Effector CD8-positive, alpha-beta T cell (primary cell): ENCODE measurements around the gene FAM107A.
"Not testable (repeated sequence)": the region's sequence is repeated elsewhere in the genome, so short reads cannot be mapped to it uniquely, and the experiment has no call there.

Source experiments
- DNase-seq: peaks from one replicate; lab custom pipeline; 2025; lab: John Stamatoyannopoulos, UW

The FAM107A gene

GRCh38 chr3:58536501-58537411, 40.4 kb downstream of the FAM107A start, which contains the start of gene ACOX2:
ACOX2 (minus strand) TSS chr3:58537190; CDS start chr3:58535106, 2,084 bp downstream.
- no peak for DNase-seq

GRCh38 chr3:58535531-58536500, 41.4 kb downstream of the FAM107A start:
- DNase-seq, result no peak

DNA sequence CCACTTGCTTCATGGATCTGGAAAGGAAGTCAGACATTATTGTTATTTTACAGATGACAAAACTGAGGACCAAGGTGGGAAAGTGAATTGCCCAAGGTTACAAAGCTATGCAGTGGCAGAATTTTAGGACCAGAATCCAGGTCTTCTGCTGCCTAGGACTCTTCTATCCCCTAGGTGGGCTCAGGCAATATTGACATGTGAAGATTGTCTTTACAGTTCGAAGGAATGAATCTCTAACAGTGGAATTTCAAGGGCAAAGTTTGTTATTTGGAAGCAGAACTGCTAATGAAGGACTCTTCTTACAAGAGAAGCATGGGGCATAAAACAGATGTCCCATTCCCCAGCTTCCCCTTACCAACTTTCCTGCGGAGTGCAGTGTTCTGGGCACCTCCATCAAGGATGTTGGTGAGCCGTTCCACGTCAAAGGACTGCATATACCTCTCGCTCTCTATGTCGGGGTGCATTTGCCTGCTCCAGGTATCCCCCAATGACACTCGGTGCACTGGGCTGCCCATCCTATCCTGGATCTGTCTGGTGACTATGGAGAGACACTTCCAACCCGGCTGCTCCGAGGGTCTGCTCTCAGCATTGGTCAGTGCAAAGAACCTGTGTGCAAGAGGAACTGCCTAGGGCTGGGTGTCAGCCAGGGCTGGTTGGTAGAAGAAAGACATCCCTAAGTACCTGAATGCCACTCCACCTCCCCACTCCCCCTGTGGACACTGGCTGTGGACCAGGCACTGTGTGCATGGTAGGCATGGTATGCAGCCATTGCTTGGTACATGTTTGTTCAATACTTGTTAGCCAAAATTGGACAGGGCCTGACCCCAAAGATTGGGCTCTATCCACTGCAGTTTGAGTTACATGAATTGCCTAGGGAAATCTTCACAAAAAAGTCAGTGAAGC, 42.3 kb downstream of the FAM107A start:
- no peak for DNase-seq

DNA sequence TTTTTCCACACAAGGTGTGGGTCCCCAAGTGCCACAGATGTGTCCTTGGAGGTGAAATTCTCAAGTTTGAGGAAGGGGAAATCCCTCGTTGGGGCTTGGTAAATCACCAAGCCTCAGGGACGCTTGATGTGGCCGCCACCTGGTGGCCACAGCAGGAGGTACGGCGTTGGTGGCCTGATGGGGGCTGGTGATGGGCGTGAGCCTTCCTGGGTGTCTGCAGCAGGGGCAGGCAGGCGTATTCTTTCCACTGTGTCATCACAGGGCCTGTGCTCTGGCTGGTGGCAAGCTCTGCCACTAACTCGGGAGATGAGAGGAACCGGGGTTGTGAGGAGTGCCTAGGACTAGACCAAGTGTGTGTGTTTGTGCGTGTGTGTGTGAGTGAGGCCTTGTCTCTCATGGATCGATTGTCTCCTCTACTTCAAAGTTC, 44.4 kb downstream of the FAM107A start:
- DNase-seq, result peak; percentile 62

GRCh38 chr3:58531956-58532355, 45.2 kb downstream of the FAM107A start:
- DNase-seq, result no peak

DNA sequence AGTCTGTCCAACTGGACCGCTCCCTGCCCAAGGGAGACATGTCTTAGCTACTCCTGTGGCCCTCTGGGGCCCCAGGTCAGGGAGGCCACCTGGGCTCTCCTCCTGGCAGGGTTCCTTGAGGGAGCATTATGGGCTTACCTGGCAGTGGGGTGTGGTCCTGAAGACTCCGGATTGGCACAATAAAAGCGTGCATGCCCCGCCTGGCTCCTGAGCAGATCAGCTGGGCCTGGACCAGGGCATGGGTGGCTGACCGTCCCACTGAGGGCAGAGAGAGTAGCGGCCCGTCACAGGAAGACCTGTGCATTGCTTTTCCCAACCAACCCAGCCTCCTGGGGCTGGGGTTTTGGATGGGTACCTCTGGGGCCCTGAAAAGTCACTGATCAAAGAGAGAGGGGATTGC, 45.6 kb downstream of the FAM107A start:
- DNase-seq, result no peak

DNA sequence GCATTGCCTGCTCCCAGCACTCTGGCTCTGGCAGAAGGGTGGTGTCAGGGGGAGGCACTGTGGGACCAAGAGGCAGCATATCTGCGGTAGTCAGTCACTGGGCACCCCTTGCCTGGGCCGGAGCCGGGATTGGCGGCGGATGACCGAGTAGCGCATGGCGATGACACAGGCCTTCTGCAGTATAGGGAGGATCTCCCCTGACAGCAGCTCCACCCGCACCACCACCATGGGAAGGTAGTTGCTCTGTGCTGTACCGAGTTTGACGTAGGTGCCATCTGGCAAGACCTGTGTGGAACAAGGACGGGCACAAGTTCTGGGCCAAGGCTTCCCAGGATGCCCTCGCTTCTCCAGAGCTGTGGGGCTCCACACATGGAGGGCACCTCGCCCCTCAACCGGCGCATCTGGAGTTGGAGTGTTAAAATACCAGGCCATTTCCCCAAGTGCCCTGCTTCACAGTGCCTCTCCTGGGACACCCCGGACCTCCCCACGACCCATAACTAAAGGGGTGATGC, 46.8 kb downstream of the FAM107A start:
- DNase-seq, result no peak

DNA sequence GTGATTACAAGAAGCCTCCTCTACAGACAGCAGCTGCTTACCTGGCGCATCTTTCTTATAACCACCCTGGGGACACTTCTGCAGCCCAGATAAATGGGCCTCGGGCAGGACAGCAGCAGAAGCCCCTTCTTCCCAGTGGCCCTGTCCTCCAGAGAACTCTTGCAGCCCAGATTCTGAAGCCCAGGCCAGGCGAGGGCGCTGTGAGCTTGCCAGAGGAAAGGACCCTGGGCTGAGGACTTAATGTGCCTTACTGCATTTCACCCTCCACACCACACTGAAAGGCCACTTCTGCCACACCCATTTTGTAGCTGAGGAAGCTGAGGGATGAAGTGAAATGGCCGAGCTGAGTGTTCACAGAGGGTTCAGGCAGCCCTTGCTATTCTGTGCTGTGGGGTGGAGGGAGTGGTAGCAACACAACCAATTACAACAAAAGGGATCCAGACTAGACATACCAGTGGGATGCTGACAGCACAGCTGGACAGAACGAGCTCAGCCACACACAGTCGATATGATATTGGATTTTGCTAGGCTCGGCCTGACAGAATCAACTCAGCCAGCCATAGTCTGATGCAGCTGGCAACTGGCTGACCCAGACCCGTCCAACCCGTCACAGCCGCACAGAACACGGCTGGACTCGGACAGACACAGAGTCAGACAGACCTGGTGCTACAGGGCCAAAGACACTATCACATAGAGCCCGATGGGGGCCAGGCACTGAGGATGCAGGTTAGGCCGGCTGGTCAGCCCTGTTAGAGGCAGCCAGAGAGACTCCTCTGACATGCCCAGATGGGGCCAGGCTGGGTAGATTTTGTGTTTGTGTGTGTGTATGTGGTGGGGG, 47.5 kb downstream of the FAM107A start:
- DNase-seq, result no peak

DNA sequence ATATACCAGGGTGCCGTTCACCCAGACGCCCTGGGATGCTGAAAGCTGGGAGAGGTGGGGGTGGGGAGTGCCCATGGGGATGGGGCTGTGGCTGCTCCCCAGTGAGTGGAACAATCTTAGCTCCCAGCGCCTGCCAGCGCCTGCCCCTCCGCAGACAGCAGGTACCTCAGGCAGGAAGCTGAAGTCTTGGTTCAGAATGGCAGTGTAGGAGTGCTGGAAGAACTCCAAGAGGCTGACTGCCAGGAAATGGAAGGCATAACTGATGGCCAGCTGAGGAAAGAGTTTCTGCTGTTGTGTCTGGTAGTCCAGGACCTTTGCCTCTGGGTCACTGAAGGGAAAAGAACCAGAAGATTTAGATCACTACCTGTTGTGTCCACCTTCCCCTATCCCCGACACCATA, 48.6 kb downstream of the FAM107A start:
- DNase-seq, result no peak

DNA sequence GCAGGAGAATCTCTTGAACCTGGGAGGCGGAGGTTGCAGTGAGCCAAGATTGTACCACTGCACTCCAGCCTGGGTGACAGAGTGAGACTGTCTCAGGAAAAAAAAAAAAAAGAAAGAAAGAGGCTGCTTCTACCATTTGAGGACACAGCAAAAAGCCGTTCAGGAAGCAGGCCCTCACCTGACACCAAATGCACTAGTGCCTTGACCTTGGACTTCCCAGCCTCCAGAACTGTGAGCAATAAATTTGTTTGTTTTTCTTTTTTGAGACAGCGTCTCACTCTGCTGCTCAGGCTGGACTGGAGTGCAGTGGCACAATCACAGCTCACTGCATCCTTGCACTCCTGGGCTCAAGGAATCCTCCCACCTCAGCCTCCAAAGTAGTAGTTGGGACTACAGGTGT, 49.8 kb downstream of the FAM107A start:
- not testable (repeated sequence) for DNase-seq

GRCh38 chr3:58526515-58526957, 50.7 kb downstream of the FAM107A start:
- DNase-seq, result no peak

GRCh38 chr3:58524326-58524888, 52.8 kb downstream of the FAM107A start:
- no peak for DNase-seq

GRCh38 chr3:58522759-58523425, 54.3 kb downstream of the FAM107A start:
- DNase-seq, result no peak

GRCh38 chr3:58521917-58522631, 55.1 kb downstream of the FAM107A start:
- no peak for DNase-seq

- no peak for DNase-seq
Measured at GRCh38 chr3:58521336-58521670, 55.9 kb downstream of the FAM107A start.

DNA sequence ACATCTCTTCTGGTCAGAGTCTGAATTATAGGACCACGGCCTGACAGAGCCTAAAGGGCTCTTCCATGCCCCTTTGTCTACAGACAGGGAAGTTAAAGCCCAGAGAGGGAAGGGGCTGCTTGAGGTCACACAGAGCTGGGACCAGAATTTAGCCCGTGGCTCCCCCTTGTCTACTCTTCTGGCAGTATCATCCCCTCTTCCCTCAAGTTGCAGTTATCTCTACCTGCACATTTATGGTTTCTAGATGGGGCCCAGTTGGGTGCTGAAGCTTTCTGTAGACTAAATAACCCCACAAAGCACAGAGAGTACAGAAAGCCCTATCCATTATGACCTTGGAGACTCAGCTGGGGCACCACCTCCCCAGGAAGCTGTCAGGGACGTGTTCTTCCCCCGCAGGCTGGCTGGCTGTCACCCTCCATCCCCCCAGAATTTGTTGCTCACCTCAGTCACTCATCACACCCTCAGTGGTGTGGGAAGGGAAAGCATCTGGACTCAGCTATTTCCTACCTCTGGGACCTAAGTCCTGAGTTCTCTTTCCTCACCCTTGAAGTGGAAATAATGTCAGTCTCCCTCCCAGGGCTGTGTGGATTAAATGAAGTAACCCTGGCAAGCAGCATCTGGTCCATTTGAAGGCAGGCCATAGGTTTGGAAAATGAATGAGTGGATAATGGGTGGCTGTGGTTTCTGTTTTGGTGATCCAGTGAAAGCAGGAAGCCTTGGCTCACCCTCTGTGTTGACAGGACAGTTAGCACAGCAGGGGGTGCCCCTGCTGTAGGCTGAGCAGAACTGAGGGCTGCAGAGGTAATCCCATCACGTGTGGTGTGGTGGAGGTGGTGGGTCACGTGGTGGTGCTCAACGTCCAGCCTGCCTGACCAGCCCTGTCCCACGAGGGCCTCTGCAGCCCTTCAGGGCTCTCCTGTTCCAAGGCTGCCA, 56.5 kb downstream of the FAM107A start:
- DNase-seq, result no peak

- DNase-seq, result no peak
Measured at GRCh38 chr3:58519668-58520402, 57.4 kb downstream of the FAM107A start.
